Large intestine (tissue), 3 donors: ENCODE results near the gene CAPN7. TPM values are rescaled to one million over a fixed set of nuclear protein-coding genes. Genes with fewer than 3 reads are reported as not detected.

Experiments used
- DNase-seq, 2 donors: peaks; one replicate each; pipeline versions ENCODE4 v3.0.0 to v3.0.0-alpha.2; 2013
- H3K27ac ChIP-seq: one replicate; pipeline ENCODE4 v1.5.1; 2013; ENCODE audit warnings: low read length
- H3K27me3 ChIP-seq: 2 replicates; pipeline ENCODE4 v1.6.1; 2013; ENCODE audit warnings: low read length; ENCODE audit not compliant: control insufficient read depth, insufficient read depth
- H3K36me3 ChIP-seq: 2 replicates; pipeline ENCODE4 v1.6.1; 2013; ENCODE audit warnings: low read length; ENCODE audit not compliant: control insufficient read depth, insufficient read depth
- H3K4me1 ChIP-seq: one replicate; pipeline ENCODE4 v1.6.1; 2013; ENCODE audit warnings: low read length; ENCODE audit not compliant: control insufficient read depth, insufficient read depth
- H3K4me3 ChIP-seq: one replicate; pipeline ENCODE4 v1.5.1; 2013; ENCODE audit warnings: low read length
- H3K9me3 ChIP-seq: one replicate; pipeline ENCODE4 v1.6.1; 2013; ENCODE audit warnings: mild to moderate bottlenecking, low read depth, low read length, moderate library complexity; ENCODE audit not compliant: control insufficient read depth
- WGBS: methylation state at CpG from one replicate; pipeline ENCODE4 v1.1.5; 2013; ENCODE audit warnings: low lambda C conversion rate; ENCODE audit not compliant: insufficient coverage; 5-methylcytosine and 5-hydroxymethylcytosine counted together
- polyA plus RNA-seq: library from polyadenylated mRNA; unstranded; fragments of 120-200 nt; gene quantifications from one replicate; pipeline ENCODE4 v1.2.1, GENCODE V29; 2013

CAPN7 gene
- polyA plus RNA-seq, 1 donor: 46.7 TPM

DNA sequence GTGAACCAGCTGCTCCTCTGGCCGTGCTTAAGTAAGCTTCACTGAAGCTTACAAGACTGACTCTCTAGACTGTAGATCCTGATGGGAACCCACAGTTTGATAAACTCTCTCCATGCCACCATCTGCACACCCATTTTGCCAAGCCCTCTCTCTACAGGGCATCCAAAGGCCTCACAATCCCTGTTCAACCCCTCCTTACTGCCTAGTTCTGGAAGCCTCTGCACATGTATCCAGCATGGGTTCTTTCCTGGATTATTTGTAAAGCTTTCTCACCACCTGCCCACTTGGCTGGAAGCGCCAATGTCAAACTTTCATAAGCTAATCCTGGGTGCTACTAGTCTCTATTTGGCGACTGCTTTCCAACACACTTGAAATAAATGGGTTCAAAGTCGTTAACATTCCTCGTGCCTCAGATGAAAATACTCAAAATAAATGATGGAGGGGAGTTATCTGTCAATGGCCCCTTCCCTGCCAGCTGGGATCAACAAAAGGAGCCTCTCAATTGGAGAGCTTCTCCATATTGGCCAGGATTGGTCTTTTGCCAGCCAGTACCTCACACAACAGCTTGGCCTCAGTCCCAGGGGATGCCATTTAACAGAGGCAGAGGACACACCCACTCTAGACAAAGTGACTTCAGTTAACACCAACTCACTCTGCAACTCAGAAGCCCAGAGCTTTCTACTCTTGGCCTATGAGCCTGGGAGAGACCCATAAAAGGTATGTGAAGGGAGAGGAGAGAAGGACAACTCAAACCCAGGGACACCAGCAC, 78.3 kb downstream of the CAPN7 start:
- H3K36me3 ChIP-seq: no peaks in the 10 kb centered on the region
- no peak overlapping the region for H3K27ac ChIP-seq
- no peak overlapping the region for H3K4me3 ChIP-seq
- no peaks in the 10 kb centered on the region for H3K27me3 ChIP-seq
- DNase-seq: no peak
- no peaks in the 10 kb centered on the region for H3K4me1 ChIP-seq
- WGBS: no CpG with 5 or more reads among the region's 5 CpGs
- no peaks in the 10 kb centered on the region for H3K9me3 ChIP-seq

DNA sequence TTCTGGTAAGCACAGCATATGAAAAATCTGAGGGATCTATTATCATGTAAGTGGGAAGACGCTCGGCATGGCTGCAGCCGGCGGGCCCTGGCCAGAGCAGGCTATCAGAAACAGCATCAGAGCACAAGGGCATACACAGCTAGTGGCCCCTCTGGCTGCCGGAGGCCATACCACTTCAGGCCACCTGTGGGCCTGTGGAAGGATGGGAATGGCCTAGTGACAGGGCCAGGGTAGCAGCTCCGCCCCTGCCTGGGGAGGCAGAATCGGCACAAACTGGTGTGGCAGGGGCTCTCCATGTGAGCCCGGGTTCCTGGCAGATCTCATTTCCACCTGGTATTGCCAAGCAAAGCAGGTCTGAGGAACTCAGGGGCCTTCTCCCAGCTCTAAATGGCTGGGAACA, 80.0 kb downstream of the CAPN7 start:
- Histone ChIP-seq H3K4me3 (no peak overlapping the region), H3K36me3 (no peaks in the 10 kb centered on the region)
- 100% methylated on average over 2 of the region's 8 CpGs for WGBS

DNA sequence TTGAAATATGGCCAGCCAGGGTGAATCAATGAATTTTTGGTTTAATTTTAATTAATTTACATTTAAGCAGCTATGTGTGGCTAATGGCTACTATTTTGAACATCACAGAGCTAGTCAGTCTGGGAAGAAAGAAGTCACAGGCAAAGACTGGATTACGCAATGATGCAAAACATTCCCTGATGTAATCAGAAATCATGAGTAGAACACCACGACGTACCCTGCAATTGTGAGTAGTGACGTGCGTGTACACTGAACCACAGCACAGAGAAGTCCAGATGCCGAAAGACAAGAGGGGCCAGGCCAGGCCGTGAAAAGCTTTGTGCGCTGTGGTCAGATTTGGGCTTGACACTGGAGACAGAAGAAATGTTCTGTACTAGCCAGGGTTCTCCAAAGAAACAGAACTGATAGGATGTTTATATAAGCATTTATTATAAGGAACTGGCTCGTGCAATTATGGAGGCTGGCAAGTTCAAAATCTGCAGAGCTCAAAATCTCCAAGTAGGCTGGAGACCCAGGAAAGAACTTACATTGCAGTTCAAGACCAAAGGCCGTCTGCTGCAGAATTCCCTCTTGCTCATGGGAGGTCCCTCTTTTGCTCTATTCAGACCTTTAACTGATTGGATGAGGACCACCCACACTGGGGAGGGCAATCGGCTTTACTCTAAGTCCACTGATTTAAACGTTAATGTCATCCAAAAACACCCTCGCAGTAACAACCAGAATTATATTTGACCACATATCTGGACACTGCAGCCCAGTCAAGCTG, 81.7 kb downstream of the CAPN7 start:
- Histone ChIP-seq H3K27ac (no peak overlapping the region), H3K4me3 (no peak overlapping the region), H3K9me3 (no peaks in the 10 kb centered on the region), H3K36me3 (no peaks in the 10 kb centered on the region), H3K27me3 (no peaks in the 10 kb centered on the region), H3K4me1 (no peaks in the 10 kb centered on the region)
- no peak for DNase-seq
- WGBS: no CpG with 5 or more reads among the region's 13 CpGs

More for the DNA sequence above, 80.0 kb downstream of the CAPN7 start:
- DNase-seq: no peak
- H3K4me1 ChIP-seq: no peaks in the 10 kb centered on the region
- no peaks in the 10 kb centered on the region for H3K27me3 ChIP-seq
- no peaks in the 10 kb centered on the region for H3K9me3 ChIP-seq
- no peak overlapping the region for H3K27ac ChIP-seq

DNA sequence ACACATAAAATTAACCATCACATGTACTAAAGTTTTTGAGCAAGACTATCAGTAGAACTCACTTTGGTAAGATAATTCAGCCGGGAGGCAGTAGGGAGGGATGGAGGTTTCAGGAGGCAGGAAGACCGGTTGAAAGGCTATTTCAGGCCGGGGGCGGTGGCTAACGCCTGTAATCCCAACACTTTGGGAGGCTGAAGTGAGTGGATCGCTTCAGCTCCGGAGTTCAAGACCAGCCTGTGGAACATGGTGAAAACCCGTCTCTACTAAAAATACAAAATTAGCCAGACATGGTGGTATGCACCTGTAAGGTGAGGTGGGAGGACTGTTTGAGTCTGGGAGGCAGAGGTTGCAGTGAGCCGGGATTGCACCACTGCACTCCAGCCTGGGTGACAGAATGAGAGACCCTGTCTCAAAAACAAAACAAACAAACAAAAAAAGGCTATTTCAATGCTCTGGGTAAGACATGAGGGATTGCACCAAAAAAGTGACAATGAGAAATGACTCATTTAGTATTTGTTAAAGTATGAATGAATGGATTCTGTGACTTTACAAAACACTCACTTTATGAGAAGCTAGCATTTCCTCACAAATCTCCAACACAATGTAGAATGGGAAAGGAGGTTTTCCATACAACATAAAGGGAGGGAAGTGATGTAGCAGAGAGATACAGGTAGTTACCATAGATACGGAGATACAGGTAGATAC, 82.4 kb downstream of the CAPN7 start:
- H3K9me3 ChIP-seq: no peaks in the 10 kb centered on the region
- H3K4me3 ChIP-seq: no peak overlapping the region
- DNase-seq: no peak
- WGBS: 100% methylated on average over 2 of the region's 10 CpGs
- no peaks in the 10 kb centered on the region for H3K27me3 ChIP-seq
- H3K27ac ChIP-seq: no peak overlapping the region
- peaks cover 4% of the 10 kb centered on the region for H3K4me1 ChIP-seq
- H3K36me3 ChIP-seq: no peaks in the 10 kb centered on the region

DNA sequence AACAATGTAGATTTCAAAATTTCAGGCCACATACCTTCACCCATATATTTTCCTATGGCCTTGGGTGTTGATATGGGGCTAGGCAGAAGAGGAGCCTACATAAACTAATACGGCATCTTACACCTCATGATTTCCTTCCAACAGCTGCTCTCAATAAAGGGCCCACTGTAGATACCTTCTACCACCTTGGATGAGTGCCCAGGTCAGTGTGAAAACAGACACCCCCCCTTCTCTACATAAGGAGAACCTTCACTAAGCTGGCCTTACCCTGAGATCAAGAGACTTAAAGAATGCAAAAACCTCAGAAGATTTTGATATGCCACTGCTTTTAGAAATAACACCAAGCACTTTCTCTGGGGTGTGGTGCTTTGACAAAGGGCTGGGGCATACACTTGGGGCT, 83.6 kb downstream of the CAPN7 start:
- peaks cover 4% of the 10 kb centered on the region for H3K4me1 ChIP-seq

DNA sequence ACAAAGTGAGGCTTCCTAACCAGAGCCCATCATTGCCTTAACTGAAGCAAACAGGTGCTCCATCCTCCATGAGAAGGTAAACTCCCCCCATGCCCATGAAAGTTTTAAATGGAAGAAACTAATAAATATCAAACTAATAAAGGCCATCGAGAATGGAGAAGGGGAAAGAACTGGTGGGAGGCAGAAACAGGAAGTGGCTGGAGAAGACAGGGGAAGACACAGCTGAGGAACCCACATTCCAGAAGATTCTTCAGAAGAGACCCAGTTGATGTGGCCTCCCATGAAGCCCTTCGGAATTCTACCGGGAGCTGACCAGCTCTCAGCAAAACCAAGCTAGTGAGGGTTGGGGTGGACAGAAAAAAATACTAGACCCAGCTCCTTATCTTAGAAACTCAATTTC, 84.7 kb downstream of the CAPN7 start:
- DNase-seq: no peak
- H3K36me3 ChIP-seq: no peaks in the 10 kb centered on the region
- WGBS: 100% methylated on average over 1 of the region's 3 CpGs
- no peak overlapping the region for H3K27ac ChIP-seq
- no peak overlapping the region for H3K4me3 ChIP-seq
- H3K27me3 ChIP-seq: no peaks in the 10 kb centered on the region
- H3K4me1 ChIP-seq: peaks cover 4% of the 10 kb centered on the region
- H3K9me3 ChIP-seq: no peaks in the 10 kb centered on the region

More for the DNA sequence above, 83.6 kb downstream of the CAPN7 start:
- DNase-seq: no peak
- no peak overlapping the region for H3K27ac ChIP-seq
- no peaks in the 10 kb centered on the region for H3K27me3 ChIP-seq
- no peaks in the 10 kb centered on the region for H3K9me3 ChIP-seq
- WGBS: no CpG with 5 or more reads among the region's 1 CpG
- no peak overlapping the region for H3K4me3 ChIP-seq
- H3K36me3 ChIP-seq: no peaks in the 10 kb centered on the region

GRCh38 chr3:15291589-15292541, 85.8 kb downstream of the CAPN7 start:
- no CpG with 5 or more reads among the region's 6 CpGs for WGBS
- no peaks in the 10 kb centered on the region for H3K36me3 ChIP-seq
- no peaks in the 10 kb centered on the region for H3K9me3 ChIP-seq
- H3K27ac ChIP-seq: no peak overlapping the region
- peaks cover 4% of the 10 kb centered on the region for H3K4me1 ChIP-seq
- no peak for DNase-seq
- no peaks in the 10 kb centered on the region for H3K27me3 ChIP-seq
- no peak overlapping the region for H3K4me3 ChIP-seq

DNA sequence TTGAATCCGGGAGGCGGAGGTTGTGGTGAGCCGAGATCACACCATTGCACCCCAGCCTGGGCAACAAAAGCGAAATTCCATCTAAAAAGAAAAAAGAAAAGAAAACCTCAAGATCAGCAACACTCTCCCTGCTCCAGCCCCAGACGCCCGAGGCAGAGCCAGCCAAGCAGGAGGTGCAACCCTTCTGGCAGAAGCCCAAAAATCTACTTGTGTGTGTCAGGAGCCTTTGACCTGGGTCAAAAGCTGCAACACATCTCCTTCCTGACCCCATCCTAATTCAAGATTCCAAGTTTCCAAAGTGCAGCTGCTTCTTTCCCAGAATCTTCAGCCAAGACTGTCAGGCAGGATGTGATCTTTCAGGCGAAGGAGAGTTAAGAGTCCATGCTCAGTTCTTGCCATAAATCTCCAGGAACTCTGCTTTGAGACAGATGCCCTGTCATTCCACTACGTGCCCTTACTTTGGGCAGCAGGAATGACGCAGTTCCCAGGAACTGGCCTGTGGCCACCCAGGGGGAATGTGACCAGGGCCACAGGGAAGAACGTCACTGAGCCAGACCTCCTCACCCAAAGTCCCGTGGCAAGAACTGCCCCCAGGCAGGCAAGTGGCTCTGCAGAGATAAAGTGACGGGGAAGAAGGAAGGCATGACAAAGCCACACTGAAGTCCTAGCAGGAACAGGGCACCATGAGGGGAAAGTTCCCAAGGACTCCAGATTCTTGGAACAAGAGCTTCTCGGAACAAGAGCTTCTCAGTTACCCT, 86.9 kb downstream of the CAPN7 start:
- Histone ChIP-seq H3K27me3 (no peaks in the 10 kb centered on the region), H3K27ac (no peak overlapping the region), H3K4me1 (peaks cover 4% of the 10 kb centered on the region), H3K4me3 (no peak overlapping the region), H3K36me3 (no peaks in the 10 kb centered on the region), H3K9me3 (no peaks in the 10 kb centered on the region)
- DNase-seq: no peak
- no CpG with 5 or more reads among the region's 13 CpGs for WGBS

DNA sequence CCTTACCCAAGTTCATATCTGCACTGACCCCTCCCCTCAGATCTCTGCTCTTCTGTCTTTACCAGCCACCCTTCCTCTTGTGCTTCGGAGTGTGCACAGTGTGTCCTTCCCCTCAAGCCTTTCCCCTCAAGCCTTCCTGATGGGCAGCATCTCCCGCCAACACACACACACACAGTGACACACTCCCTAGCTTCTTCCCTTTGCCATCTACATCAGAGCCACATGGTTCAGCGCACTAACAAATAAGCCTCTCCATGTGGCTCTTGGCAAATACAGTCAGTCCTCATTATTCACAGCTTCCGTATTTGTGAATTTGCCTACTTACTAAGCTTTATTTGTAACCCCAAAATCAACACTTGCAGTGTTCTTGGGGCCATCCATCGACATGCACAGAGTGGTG, 88.9 kb downstream of the CAPN7 start:
- H3K27me3 ChIP-seq: no peaks in the 10 kb centered on the region
- no peaks in the 10 kb centered on the region for H3K9me3 ChIP-seq

More for the DNA sequence above, 88.9 kb downstream of the CAPN7 start:
- DNase-seq: no peak
- H3K27ac ChIP-seq: no peak overlapping the region
- no peak overlapping the region for H3K4me3 ChIP-seq
- H3K36me3 ChIP-seq: no peaks in the 10 kb centered on the region
- WGBS: 89% methylated on average over 3 of the region's 5 CpGs
- H3K4me1 ChIP-seq: peaks cover 4% of the 10 kb centered on the region
